AG09309 (cell line): Measurements from ENCODE around the gene MSH2.

Source experiments
- DNase-seq: peaks from one replicate; pipeline ENCODE4 v3.0.0-alpha.2; 2010; ENCODE audit warnings: low read depth
- H3K4me3 ChIP-seq: 2 replicates; pipeline ENCODE4 v1.5.1; 2011; ENCODE audit warnings: mild to moderate bottlenecking, low read depth, low read length, moderate library complexity; ENCODE audit not compliant: control insufficient read depth
- CTCF ChIP-seq: IDR thresholded peaks from 2 replicates; pipeline ENCODE4 v1.5.1; 2011; ENCODE audit warnings: mild to moderate bottlenecking, low read depth, low read length, inconsistent platforms; ENCODE audit not compliant: insufficient read depth, control insufficient read depth; ENCODE audit errors: missing control alignments

The MSH2 gene

GRCh38 chr2:47471429-47472116 is 68.6 kb downstream of the MSH2 start:
- no peak for DNase-seq
- no peak overlapping the region for H3K4me3 ChIP-seq
- no peak for TF ChIP-seq CTCF

GRCh38 chr2:47479863-47480262 is 76.9 kb downstream of the MSH2 start:
- no peak for TF ChIP-seq CTCF
- DNase-seq = no peak
- no peak overlapping the region for H3K4me3 ChIP-seq

GRCh38 chr2:47483191-47483590 is 80.2 kb downstream of the MSH2 start:
- no peak for DNase-seq
- H3K4me3 ChIP-seq = no peak overlapping the region
- no peak for TF ChIP-seq CTCF

GRCh38 chr2:47484396-47484795 is 81.4 kb downstream of the MSH2 start:
- no peak for TF ChIP-seq CTCF
- no peak for DNase-seq
- H3K4me3 ChIP-seq = no peak overlapping the region

GRCh38 chr2:47485177-47485576 is 82.2 kb downstream of the MSH2 start:
- TF ChIP-seq CTCF = no peak
- no peak overlapping the region for H3K4me3 ChIP-seq
- no peak for DNase-seq

GRCh38 chr2:47485751-47486300 is 82.9 kb downstream of the MSH2 start:
- H3K4me3 ChIP-seq = no peak overlapping the region
- no peak for TF ChIP-seq CTCF
- no peak for DNase-seq
